HCEC 1CT (cell line): ENCODE data around the gene INSIG2.

ENCODE experiments used
- DNase-seq: peaks from one replicate; pipeline ENCODE4 v3.0.0-alpha.2; 2017

The INSIG2 gene

DNA sequence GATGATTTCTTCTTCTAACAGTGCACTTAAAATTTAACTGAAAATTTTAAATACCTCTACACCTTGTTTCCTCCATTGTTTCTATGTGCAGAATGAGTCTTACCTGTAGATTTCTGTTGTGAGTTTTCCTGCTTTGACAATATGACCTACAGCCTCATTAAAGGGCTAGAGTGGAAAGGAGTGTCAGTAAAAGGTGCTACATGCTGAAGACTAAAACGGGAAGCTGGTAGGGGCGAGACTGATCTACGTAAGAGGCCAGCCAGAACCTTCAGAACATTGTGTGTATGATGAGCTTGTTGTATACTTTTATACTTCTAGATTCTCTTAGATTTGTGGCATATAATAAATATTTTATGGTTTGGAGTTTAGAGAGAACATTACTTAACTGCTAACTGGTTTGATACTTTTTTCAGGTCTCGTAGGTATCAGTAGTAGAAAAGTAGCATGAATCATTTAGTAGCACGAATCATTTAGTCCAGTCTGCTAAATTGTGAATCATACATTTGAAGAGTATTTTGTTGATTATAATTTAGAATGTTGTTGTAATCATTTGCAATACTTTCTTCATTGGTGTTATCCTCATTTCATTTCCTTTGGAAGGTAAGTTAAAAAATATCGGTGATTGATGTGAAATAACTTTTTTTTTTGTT lies 14.3 kb downstream of the INSIG2 start:
- DNase-seq, result peak; percentile 46

GRCh38 chr2:118103951-118104940 lies 16.0 kb downstream of the INSIG2 start:
- DNase-seq, result no peak

DNA sequence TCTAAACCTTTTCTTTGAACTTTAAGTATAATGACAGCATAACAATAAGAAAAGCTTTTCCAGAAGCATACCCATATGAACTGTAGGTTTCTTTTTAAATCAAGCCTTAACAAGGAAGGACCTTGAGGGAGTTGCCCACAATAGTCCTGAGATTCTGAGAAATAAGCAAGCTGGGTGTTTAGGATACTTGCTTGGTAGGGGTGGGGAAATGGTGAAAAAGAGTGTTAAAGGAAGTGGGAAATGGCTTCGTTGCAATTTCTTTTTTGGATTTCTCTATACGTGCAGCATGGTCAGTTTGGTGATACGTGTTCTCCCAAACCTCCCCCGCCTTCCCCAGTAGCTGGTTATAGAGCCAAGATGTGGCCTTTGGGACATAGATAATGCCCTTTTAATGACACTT lies 17.2 kb downstream of the INSIG2 start:
- DNase-seq, result no peak

DNA sequence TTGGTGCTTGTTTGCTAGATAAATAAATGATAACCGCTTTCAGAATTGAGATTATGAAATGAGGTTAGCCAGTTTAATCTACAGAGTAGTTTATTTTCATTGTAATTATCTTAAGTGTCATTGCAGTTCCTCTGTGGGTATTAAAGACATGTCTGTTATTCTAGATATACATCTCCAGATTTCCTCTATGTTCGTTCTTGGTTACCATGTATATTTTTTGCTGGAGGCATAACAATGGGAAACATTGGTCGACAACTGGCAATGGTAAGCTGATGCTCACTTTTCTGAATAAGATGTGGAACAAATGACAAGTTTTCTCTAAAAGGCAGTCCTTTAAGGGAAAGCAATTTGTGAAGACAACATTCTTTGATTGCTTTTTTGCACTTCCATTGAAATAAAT lies 18.7 kb downstream of the INSIG2 start:
- no peak for DNase-seq

DNA sequence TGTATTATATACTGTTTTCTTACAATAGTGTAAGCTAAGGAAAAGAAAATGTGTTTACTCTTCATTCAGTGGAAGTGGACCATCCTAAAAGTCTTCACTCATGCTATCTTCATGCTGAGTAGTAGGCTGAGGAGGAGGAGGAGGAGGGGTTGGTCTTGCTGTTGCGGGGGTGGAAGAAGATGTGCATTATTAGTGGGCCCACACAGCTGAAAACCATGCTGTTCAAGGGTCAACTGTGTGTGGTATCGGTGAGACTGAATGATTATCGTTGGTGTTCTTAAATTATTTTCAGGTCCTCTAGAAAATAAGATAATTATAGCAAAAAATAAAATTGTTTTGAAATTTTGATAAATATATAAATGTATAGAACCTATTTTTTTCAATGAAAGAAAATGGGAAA lies 22.0 kb downstream of the INSIG2 start:
- DNase-seq, result no peak

- no peak for DNase-seq
Measured at GRCh38 chr2:118110991-118111390, 22.7 kb downstream of the INSIG2 start.

DNA sequence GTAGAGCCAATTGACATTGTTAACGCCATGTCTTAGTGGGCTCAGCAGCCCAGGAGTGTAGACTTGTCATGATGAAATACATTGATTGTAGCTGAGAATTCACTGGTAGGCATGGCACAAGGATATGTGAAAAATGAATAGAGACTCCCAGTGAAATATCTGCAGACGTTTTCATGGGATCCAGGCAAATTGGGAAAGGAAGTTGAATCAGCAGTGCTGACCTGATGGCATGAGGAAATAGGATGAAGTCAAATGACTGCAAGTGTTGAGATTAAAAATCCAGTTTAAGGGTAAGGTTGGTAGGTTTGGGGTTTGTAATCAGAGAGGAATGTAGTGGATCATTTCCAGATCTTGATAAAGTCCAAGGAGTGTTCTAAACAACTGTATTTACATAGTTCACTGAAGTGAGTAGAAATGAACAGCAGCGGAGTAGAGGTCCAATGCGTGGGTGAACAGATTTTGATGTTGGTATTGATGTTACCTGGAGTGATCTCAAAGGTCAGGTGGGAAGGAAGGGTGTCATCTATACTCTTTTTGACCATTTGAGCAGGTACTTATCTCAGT lies 24.6 kb downstream of the INSIG2 start:
- peak; percentile 84 for DNase-seq

DNA sequence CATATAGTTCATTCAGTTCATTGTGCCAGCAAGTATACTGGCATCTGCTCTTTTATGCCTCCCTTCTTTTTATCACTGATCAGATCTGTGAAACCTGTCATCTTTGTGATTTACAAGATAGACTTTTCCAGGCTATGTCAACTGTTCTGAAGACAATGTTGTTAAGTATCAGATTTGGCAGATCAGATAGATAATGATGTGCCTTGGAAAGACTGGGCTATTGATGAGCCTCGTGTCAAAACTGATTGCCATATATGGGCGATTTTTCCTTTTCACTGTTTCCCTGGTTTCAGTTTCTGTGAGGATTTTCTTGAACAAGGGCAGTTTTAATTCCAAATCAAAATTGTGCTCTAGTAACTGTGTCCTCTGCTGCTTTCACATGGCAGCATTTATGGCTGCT lies 26.6 kb downstream of the INSIG2 start:
- DNase-seq, result no peak

DNA sequence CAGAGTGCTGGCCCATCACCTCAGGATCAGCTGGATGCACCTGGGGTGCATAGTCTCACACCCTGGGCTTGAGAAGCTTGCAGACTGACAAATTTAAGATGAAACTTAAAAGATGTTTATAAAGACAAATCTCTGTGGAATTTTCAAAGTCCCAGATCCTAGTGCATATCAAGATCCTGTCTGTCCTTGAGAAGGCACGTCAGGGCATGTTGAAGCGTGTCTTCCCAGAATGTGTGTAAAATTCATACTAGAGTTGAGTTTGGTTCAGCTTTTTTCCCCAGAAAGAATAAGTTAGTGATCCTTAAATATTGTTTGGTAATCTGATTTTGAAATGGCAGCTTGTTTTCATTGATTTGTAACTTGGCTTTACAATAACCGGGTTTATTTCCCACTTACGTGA lies 27.5 kb downstream of the INSIG2 start:
- DNase-seq, result no peak

DNA sequence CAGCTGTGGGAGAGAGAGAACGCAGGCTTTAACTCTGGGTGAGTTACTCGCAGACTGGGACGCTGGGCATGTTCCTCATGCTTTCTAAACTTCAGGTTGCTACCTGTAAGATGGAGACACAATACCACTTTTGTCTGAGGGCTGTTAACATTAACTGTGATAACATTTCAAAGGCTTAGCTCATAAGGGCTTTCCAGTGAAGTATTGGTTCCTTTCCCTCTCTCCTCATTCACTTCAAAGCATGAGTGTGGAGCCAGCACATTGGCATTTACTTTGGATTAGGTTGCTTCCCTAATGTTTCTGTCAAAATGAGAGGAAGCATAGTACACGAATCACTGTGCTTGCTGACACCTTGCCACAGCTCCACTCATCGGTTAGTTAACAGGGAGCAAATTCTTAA lies 30.2 kb downstream of the INSIG2 start:
- DNase-seq, result no peak

GRCh38 chr2:118119158-118119727 lies 31.0 kb downstream of the INSIG2 start:
- DNase-seq, result no peak

DNA sequence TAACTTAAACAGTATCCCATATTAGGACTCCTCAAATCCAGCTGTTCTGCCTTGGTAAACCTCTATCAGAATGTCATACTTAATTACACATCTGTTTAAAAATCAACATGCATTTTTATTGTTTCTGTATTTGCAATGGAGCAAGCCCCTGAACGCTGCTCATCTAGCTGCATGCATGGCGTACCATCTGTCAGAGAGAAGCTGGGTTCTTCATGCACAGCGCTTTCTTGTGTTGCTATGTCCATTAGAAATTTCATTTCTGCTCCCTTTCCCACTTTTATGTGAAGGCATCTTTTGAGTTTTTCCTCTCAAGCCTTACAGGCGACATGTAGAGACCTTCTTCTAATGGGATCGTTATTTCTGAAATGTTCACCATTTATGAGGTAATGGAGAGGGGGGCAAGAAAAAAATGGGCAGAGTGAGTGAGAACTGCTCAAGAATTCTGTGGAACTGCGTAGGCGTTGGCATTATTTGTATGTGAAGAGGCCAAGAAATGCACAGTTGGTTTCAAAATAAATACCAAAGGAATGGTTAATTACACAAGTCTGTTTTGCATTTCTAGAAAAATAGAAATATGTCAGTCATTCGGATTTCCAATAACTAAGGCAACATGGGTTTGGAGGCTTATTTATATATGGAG lies 31.6 kb downstream of the INSIG2 start:
- DNase-seq, result no peak

GRCh38 chr2:118120401-118120780 lies 32.1 kb downstream of the INSIG2 start:
- no peak for DNase-seq

DNA sequence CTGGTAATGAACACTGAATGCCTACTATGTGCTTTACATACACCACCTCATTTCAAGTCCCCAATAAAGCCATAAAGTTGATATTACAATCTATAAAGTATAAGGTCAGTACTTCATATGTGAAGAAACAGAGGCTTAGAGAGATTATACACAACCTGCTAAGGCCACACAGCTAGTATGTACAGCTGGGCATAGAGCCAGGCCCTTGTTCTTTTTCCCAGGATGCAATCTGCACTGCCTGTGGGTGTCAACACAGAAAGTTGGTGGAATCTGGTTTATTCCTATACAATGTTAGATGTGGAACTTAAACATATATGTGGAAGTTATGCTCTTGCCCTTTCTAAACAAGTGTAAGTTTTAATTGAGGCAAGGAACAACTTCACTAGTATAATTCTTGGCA lies 32.8 kb downstream of the INSIG2 start:
- DNase-seq, result no peak

- no peak for DNase-seq
Measured at GRCh38 chr2:118121986-118122524, 33.8 kb downstream of the INSIG2 start.

DNA sequence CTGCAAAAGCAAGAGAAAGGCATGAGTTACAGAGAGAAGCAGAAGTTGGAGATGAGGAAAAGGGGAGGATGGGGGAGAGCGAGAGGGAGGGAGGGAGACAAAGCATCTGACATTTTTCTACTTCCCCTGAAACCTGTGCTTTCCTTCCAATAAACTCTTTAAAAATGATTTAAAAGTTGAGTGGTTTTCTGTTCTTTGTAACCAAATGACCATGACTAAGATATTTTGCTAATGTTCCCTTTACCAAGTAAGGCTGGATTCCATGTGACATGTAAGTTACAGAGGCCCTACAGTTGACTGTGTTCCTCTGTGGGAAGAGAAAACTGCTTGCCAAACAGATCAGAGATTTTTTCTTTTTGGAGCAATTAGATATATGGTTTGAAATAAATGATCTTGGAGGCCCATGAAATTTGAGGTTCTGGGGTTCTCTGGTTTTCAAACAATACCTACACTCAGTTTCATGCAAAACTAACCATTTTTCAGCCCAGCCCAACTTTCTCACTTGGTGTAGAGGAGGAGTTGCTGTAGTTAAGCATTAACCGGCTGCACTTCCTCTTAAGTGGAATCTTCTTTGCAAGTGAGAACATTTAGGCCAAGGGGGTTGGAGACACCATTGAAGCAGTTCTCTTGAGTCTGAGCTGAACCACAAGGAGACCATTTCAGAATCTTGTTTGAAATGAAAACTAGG lies 34.5 kb downstream of the INSIG2 start:
- no peak for DNase-seq

GRCh38 chr2:118123561-118124232 lies 35.4 kb downstream of the INSIG2 start:
- peak; percentile 7 for DNase-seq

DNA sequence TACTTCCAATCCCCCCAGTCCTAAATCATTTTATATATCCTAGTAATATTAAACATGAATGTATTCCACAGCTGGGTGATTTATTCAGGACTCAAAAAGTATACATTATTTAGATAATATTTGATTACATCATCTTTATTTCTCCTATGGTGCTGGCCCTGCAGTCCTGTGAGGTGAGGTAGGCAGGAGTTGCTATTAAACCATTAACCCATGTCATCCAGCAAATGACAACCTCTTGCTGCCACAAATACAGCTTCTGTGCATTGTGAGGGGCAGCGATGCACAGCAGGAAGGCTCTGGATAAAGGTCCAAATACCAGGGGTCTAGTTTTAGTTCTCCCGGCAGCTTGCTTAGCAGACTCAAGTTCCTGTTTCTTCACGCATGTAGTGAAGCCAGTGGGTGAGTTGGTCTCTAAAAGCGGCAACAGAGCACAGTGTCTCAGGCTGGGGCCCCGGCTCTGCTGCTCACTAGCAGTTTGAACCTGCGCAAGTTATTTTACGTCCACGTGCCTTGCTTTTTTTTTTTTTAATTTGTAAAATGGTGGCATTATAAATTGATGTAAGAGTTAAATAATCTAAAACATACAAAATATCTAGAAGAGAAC lies 36.1 kb downstream of the INSIG2 start:
- DNase-seq, result no peak

DNA sequence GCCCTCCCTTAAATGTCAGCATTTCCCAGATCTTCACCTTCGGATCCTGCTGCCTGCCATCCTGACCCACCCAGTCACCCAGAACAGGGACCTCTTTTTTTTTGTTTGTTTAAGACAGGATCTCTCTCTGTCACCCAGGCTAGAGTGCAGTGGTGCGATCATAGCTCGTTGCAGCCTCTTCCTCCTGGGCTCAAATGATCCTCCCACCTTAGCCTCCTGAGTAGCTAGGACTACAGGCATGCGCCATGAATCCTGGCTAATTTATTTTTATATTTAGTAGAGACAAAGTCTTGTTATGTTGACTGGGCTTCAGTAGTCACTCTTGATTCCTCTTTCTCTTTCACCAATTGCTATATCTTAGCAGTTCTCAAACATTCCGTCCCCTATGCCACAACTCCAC lies 39.0 kb downstream of the INSIG2 start:
- DNase-seq, result no peak

- no peak for DNase-seq
Measured at GRCh38 chr2:118128826-118129225, 40.6 kb downstream of the INSIG2 start.

DNA sequence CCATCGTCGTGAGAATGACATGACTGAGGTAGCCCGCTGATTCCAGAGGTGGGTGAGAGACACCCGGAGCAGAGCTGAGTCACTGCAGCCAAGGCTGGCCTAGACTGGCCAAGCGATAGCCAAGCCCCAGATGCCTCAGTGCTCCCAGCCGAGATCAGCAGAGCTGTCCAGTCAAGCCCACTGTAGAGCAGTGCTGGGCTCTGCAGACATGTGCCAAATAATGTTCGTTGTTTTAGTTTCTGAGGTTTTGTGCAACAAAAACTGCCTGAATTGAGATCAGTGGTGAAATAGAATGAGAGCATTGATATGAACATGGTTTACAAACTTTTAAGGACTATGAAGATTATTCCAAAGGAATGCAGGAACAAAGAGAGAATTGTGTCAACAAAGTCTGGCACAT lies 42.1 kb downstream of the INSIG2 start:
- DNase-seq, result no peak
